Activated CD8-positive, alpha-beta memory T cell treated with anti-CD3 and anti-CD28 coated beads, Interleukin-2, amount 50 U/mL, for 24 hours (primary cell): ENCODE data around the gene HIF3A.

Source experiments
- DNase-seq: peaks from one replicate; pipeline ENCODE4 v3.0.0-alpha.2; 2020; ENCODE audit errors: extremely low read depth

HIF3A gene

DNA sequence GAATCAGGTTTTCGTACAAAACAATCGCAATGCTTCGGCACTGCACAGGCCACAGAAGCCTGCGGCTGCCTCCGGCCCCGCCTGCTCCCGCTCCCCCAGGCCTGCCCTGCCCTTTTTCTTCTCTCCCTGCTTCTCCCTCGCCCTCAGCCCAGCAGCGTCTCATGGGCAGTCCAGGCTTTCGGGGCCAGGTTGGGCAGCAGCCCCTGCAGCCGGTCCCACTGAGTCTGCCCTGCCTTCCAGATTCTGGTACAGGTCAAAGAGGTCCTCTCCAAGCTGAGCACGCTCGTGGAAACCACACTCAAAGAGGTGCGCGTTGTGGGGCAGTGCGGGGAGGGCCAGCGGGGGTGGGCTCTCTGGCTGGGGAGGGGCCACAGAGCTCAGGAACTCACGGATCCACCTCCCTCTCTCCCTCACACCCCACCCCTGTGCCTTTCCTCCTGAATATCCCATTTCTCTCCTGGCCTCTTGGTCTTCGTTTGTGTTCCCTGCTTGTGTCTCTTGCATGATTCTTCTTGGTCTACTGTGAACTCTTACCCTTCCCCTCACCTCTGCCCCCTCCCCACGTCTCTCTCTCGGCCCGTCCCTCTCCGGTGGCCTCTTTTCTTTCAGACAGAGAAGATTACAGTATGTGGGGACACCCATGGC, 86.5 kb downstream of the HIF3A start:
- DNase-seq: no peak

DNA sequence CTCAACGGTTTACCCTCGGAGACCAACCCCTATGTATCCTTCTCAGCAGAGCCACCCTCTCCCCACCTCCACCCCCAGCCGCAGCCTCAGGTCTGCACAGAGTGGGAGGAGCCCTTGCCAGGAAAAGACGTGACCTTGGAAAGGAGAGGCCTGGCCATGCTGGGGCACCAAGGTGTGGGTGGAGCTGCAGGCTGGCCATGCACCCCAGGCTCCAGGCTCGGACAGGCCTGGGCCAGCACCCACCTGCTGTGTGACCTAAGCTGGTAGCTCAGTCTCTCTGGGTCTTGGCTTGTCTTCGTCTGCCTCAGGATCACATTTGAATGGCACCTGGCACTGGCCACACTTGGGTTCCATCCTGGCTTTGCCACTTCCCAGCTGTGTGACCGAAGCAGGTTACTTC, 87.0 kb downstream of the HIF3A start:
- DNase-seq: no peak

DNA sequence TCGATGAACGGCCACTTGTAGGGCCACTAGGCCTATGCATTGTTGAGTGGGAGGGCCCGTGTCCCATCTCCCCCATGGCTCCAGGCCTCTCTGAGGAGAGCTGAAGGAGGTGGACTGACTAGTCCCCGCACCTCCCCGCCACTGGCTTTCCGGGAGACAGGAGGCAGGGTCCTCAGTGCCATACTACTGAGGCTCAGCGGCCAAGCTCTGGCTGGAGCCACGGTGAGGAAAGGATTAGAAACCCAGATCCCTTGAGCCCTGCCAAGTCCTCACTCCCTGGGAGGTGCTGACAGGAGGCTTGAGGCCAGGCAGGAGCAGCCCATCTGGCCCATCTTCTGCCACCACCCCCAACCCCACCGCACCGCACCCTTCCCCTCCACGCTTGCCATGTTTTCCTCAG, 87.6 kb downstream of the HIF3A start:
- DNase-seq: no peak

DNA sequence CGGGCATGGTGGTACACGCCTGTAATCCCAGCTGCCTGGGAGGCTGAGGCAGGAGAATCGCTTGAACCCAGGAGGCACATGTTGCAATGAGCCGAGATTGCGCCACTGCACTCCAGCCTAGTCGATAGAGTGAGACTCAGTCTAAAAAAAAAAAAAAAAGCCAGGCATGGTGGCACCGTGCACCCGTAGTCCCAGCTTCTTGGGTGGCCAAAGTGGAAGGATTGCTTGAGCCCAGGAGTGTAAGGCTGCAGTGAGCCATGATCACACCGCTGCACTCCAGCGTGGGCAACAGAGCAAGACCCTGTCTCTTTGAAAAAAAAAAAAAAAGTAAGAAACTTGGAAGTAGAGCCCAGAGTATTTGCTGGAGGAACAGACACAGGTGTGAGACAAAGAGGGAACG, 88.8 kb downstream of the HIF3A start:
- no peak for DNase-seq

DNA sequence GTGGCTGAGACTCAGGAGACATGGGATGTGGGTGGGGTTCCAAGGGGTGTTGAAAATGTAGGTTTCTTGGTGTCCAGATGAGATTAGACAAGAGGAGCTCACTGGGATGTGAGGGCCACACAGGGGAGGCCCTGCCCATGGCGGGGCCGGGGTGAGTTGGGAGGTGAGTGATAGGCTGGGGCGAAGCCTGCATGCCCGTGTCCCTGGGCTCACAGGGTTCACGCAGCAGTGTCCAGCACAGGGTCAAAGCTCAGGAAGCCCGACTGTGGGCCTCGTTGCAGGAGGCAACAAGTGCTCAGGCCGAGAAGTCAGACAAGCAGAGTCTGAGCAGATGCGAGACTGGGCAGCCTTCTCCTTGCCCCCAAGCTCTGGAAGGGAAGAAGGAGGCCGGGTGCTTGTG, 89.3 kb downstream of the HIF3A start:
- DNase-seq: no peak

DNA sequence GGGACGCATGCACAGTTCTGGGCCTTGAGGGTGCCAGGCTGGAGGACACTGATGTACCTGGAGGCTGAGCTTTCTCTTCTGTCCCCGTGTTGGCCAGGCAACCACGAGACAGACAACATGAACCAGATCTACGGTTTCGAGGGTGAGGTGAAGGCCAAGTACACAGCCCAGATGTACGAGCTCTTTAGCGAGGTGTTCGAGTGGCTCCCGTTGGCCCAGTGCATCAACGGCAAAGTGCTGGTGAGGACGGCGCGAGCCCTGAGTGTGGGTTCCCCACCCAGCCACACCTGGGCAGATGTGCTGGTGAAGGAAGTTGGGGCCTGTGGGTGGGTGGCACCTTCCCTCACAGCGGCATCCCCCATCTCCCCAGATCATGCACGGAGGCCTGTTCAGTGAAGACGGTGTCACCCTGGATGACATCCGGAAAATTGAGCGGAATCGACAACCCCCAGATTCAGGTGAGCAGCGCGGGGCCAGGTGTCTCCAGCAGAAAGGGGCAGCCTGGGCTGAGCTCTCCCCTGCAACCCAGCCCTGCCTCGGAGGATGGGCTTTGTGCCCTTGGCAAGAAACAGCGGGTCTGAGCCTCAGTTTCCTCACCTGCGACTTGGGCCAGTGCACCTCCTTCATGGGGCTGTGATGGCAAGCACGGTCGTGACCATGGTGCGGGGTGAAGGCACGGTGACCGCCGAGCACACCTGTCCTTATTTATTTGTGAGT, 90.3 kb downstream of the HIF3A start:
- DNase-seq: no peak

DNA sequence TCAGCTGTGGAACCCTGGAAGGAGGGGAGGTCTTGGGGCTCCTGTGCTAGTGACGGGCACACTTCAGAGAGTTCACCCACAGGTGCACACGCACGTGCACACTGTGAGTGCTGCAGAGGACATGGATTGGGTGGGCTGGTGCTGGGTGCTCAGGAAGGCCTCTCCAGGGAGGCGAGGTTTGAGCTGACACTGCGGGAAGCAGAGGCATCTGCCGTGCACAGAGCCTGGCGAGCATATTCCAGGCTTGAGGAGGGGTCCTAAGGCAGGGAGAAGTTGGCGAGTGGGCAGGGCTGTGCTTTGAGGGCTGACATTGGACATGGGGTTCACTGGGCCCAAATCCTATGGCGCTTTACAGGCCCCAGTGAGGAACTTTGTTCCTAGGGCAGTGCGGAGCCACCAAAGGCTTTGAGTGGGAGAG, 90.9 kb downstream of the HIF3A start:
- no peak for DNase-seq

DNA sequence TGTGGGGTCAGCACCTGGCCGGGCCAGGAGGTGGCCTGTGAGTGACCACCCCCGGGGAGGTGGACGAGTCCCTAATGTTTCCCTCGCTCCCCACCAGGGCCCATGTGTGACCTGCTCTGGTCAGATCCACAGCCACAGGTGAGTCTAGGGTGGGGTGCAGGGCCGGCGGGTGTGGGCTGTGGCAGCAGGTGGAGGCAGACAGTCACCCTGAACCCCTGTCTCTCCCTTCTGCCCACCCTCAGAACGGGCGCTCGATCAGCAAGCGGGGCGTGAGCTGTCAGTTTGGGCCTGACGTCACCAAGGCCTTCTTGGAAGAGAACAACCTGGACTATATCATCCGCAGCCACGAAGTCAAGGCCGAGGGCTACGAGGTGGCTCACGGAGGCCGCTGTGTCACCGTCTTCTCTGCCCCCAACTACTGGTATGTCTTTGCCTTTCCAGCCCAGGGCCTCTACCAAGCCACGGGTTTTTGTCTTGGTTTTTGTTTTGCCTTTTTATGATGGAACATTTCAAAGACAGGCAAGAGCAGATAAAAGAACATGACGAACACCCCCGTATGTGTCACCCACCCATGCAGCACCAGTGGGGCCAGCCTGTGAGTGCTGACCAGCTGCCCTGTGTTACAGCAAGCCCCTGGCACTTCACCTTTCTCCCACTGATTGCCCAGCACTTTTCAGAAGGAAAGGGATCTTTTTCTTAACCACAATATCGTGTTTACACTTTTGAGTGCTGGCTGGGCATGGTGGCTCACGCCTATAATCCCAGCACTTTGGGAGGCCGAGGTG, 91.7 kb downstream of the HIF3A start:
- no peak for DNase-seq

DNA sequence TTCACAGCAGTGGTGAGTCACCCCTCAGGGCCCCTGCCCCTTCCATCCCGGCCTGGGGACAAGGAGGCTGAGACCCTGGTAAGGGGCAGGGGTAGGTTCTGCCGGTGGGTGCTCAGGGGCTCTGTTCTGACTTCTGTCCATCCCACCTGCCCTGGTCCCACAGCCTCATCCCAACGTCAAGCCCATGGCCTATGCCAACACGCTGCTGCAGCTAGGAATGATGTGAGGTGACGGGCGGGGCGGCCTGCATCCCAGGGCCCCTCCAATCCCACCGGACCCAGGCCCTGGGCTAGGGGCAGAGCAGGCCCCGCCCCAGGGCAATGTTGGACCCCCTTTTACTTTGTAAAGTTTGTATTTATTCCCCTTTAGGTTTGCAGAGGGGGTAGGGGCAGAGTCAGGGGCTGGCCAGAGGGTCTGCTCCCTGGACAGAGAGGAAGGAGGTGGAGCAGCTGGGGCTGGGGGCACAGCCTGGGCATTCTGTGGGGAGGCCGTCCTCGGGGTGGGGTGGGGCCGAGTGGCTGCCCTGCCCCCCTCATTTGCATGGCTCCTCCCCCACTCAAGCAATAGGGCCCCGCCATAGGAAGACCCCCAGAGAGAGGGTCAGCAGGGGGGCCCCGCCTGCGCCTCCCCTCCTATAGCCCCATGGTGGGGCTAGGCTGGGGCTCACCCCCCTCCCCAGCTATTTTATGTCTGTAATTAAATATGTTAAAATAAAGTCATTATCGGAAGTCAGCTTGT, 93.4 kb downstream of the HIF3A start:
- no peak for DNase-seq

DNA sequence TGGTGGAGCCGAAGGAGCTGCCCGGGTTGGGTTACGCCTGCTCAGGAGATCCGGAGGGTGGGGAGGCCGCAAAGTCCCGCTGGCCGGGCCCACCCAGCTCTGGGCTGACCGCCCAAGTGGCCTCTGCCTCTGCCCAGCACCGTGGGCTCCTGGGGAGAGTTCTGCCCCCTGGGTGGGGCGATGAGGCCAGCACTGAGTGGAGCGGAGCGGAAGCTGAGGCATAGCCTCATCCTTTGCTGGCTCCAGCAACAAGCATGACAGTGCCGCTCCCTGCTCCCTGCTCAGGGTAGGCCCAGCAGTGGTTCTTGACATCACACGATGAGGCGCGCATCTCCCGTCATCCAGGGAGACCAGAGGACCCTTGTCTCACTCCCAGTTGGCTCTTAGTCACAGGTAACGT, 94.0 kb downstream of the HIF3A start:
- no peak for DNase-seq

DNA sequence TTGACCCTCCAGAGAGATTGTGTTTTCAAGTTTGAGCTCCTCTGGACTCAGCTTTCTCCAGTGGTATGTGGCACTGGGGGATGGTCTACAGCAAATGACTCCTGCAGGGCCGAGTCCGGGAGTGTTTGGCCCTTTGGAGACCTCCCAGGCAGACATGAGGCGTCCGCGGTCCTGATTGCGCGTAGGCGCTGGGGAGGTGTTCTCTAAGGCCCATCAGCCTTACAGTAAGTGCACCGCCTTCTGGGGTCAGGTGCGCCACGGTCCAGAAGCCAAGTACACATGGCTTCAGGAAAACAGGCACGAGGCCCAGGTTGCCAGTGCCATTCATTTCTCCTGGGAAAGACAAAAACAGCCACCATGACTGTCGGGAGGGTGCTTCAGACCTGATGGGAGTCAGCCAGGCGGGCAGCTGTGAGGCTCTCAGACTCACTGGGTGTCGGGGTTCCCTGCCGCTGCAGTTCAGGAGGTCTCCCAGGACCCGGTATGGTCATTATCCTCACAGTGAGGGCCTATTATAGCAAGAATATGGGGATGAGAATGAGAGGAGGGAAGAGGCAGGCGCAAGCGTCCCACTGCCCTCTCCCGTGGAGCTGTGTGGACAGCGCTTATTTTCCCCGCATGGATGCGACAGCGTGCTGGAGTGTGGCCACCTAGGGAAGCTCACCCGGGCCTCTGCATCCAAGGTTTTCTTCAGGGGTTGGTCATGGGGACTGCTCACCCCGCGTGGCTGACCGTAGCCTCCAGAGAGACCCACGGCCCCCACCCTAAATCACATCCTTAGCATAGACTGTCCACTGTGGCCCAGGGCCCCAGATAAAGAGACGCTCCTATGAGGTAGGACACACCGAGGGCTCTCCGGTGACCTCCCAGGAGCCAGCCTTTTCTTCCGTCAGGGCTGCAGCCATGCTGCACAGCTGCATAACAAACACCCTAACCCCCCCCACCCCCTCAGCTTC, 94.7 kb downstream of the HIF3A start:
- DNase-seq: no peak

DNA sequence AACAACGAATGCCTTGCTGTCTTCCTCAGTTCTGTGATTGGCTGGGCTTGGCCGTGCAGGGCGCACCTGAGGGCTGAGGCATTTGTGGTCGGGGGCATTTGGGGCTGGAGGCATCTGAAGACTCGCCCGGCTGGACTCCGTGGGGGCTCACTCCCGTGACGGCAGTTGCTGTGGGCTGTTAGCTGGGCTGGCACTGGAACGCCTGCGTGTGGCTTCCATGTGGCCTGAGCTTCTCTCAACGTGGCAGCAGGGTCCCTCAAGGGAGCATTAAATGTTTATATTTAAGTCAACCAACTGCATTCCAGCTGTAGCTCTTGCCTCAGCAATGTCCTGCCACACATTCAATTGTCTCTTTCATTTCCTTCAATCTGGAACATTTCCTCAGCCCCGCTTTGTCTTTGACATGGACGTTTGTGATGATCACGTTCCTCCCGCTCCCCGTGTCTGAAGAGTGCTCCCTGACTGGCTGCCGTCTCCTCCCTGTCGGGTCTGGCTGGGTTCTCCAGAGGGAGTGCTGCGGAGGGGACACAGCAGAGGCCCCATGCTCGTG, 95.5 kb downstream of the HIF3A start:
- no peak for DNase-seq

DNA sequence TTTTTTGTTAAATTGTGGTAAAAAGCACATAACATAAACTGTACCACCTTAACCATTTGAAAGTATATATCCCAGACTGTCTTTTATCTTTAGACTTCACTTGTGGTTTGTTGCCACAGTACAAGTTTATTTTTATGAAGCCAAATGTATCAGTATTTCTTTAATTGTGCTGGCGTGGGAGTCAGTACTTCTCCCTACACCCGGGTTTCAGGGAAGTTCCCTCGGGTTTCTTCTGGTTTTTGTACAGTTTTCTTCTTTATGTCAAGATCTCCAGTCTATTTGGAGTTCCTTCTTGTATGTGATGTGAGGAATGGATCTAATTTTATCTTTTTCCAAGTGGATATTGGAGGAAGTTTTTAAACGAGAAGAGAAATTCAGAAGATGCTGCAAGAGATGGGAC, 96.0 kb downstream of the HIF3A start:
- DNase-seq: no peak
